Thyroid gland (tissue), 4 donors: ENCODE results near the gene KCNIP1. TPM values are rescaled to one million over a fixed set of nuclear protein-coding genes. Genes with fewer than 3 reads are reported as not detected.

Source experiments
- DNase-seq, 2 donors: peaks; one replicate each; pipeline ENCODE4 v3.0.0-alpha.2; 2019
- H3K27ac ChIP-seq, 3 donors: fragments of 200-600 bp; sonication (generic); 1 replicate in 2 of 3; 2 replicates in 1 of 3; pipeline ENCODE4 v1.5.1; 2016 to 2019; ENCODE audit warnings: mild to moderate bottlenecking in 1 of 3, moderate library complexity in 1 of 3
- H3K27me3 ChIP-seq: fragments of 200-600 bp; sonication (generic); one replicate; pipeline ENCODE4 v1.5.1; 2019
- H3K36me3 ChIP-seq, 2 donors: fragments of 200-600 bp; sonication (generic); one replicate each; pipeline ENCODE4 v1.5.1; 2016 to 2019
- H3K4me1 ChIP-seq, 2 donors: fragments of 200-600 bp; sonication (generic); one replicate each; pipeline ENCODE4 v1.5.1; 2017 to 2019
- H3K4me3 ChIP-seq, 3 donors: fragments of 200-600 bp; sonication (generic); replicated peaks in 1 of 3; 1 replicate in 2 of 3; 2 replicates in 1 of 3; pipeline ENCODE4 v1.5.1; 2016; ENCODE audit warnings: mild to moderate bottlenecking in 1 of 3
- H3K9me3 ChIP-seq: fragments of 200-600 bp; sonication (generic); one replicate; pipeline ENCODE4 v1.5.1; 2017
- CTCF ChIP-seq, 6 experiments: fragments of 200-600 bp in 3 of 6; fragments of 450-650 bp in 3 of 6; sonication (generic) in 3 of 6; IDR thresholded peaks; one replicate each; pipeline ENCODE4 v1.5.1; 2016 to 2019; ENCODE audit warnings: antibody characterized with exemption in 6 of 6, mild to moderate bottlenecking in 2 of 6, inconsistent platforms in 1 of 6, moderate library complexity in 1 of 6
- POLR2A ChIP-seq, 2 donors: fragments of 450-650 bp; IDR thresholded peaks; one replicate each; pipeline ENCODE4 v1.6.1; 2017; ENCODE audit warnings: antibody characterized with exemption in 2 of 2, mild to moderate bottlenecking in 2 of 2, moderate library complexity in 1 of 2
- WGBS, 2 donors: methylation state at CpG; one replicate each; pipeline ENCODE4 v1.1.5; 2017; 5-methylcytosine and 5-hydroxymethylcytosine counted together
- intact Hi-C: fragments of 100-400 bp; cut with DNase I; formaldehyde crosslinking; loops from one replicate; pipeline ENCODE4 v1.15.1; 2023
- total RNA-seq, 4 donors: library from RNA; depleted of rRNA; stranded (reverse); fragments of >200 nt; gene quantifications; one replicate each; pipeline ENCODE4 v1.2.3, GENCODE V29; 2016

Gene KCNIP1
- total RNA-seq, 4 donors from 2014 or later = 0.54 to 1.7 TPM; not detected in 2

- H3K4me3 ChIP-seq = no peak overlapping the region
- no peaks in the 10 kb centered on the region for H3K9me3 ChIP-seq
- DNase-seq = no peak
- no peaks in the 10 kb centered on the region for H3K27me3 ChIP-seq
- H3K27ac ChIP-seq = no peak overlapping the region
- WGBS, 2 donors = 73 to 77% methylated on average over 11 of the region's 11 CpGs
- H3K36me3 ChIP-seq = no peaks in the 10 kb centered on the region
- TF ChIP-seq POLR2A (IDR thresholded peaks at IDR 0.05) = no peak
- no peak for TF ChIP-seq CTCF (IDR thresholded peaks at IDR 0.05)
- intact Hi-C loops = no loop called here
- H3K4me1 ChIP-seq = no peaks in the 10 kb centered on the region
Observed at GRCh38 chr5:170651604-170652277, 147.9 kb downstream of the KCNIP1 start.

GRCh38 chr5:170655476-170655875, 151.7 kb downstream of the KCNIP1 start:
- no peak for DNase-seq
- WGBS, 2 donors = 79 to 99% methylated on average over 4 of the region's 4 CpGs
- no peaks in the 10 kb centered on the region for H3K4me1 ChIP-seq
- no peaks in the 10 kb centered on the region for H3K36me3 ChIP-seq
- H3K9me3 ChIP-seq = no peaks in the 10 kb centered on the region
- H3K4me3 ChIP-seq = no peak overlapping the region
- no peak overlapping the region for H3K27ac ChIP-seq
- no peaks in the 10 kb centered on the region for H3K27me3 ChIP-seq
- intact Hi-C loops = no loop called here
- no peak for TF ChIP-seq CTCF (IDR thresholded peaks at IDR 0.05)
- no peak for TF ChIP-seq POLR2A (IDR thresholded peaks at IDR 0.05)

GRCh38 chr5:170655920-170656319, 152.1 kb downstream of the KCNIP1 start:
- Histone ChIP-seq H3K4me3 (no peak overlapping the region), H3K4me1 (no peaks in the 10 kb centered on the region), H3K36me3 (no peaks in the 10 kb centered on the region), H3K27me3 (no peaks in the 10 kb centered on the region), H3K9me3 (no peaks in the 10 kb centered on the region), H3K27ac (no peak overlapping the region)
- 68 to 74% methylated on average over 4 of the region's 4 CpGs for WGBS, 2 donors
- TF ChIP-seq CTCF (IDR thresholded peaks at IDR 0.05) = no peak
- TF ChIP-seq POLR2A (IDR thresholded peaks at IDR 0.05) = no peak
- no peak for DNase-seq
- intact Hi-C loops = no loop called here

- intact Hi-C loops = no loop called here
- H3K27me3 ChIP-seq = no peaks in the 10 kb centered on the region
- DNase-seq = no peak
- no peak overlapping the region for H3K4me3 ChIP-seq
- H3K27ac ChIP-seq = no peak overlapping the region
- 89 to 94% methylated on average over 4 of the region's 4 CpGs for WGBS, 2 donors
- no peaks in the 10 kb centered on the region for H3K4me1 ChIP-seq
- H3K36me3 ChIP-seq = no peaks in the 10 kb centered on the region
- H3K9me3 ChIP-seq = no peaks in the 10 kb centered on the region
- TF ChIP-seq CTCF (IDR thresholded peaks at IDR 0.05) (no peak), POLR2A (IDR thresholded peaks at IDR 0.05) (no peak)
Observed at GRCh38 chr5:170656346-170656745, 152.5 kb downstream of the KCNIP1 start.

- DNase-seq = no peak
- H3K36me3 ChIP-seq = no peaks in the 10 kb centered on the region
- no peaks in the 10 kb centered on the region for H3K4me1 ChIP-seq
- TF ChIP-seq CTCF (IDR thresholded peaks at IDR 0.05) (no peak), POLR2A (IDR thresholded peaks at IDR 0.05) (no peak)
- H3K9me3 ChIP-seq = no peaks in the 10 kb centered on the region
- H3K4me3 ChIP-seq = no peak overlapping the region
- H3K27ac ChIP-seq = no peak overlapping the region
- H3K27me3 ChIP-seq = no peaks in the 10 kb centered on the region
- intact Hi-C loops = no loop called here
- 59 to 76% methylated on average over 6 of the region's 6 CpGs for WGBS, 2 donors
Observed at GRCh38 chr5:170660531-170660930, 156.7 kb downstream of the KCNIP1 start.
